KBM-7 (cell line): ENCODE results near the gene CACNA1C.
"Not testable (repeated sequence)": the region's sequence is repeated elsewhere in the genome, so short reads cannot be mapped to it uniquely, and the experiment has no call there.

ENCODE experiments used
- DNase-seq: peaks from one replicate; pipeline ENCODE4 v3.0.0-alpha.2; 2015
- in situ Hi-C: fragments of 300-500 bp; cut with MboI; formaldehyde crosslinking; loops from 2 replicates; pipeline ENCODE4 v1.14.3; 2020; ENCODE audit warnings: low sequenced_read_pairs, low pct_unique_long_range_greater_than_20kb, mixed read lengths

Gene CACNA1C

DNA sequence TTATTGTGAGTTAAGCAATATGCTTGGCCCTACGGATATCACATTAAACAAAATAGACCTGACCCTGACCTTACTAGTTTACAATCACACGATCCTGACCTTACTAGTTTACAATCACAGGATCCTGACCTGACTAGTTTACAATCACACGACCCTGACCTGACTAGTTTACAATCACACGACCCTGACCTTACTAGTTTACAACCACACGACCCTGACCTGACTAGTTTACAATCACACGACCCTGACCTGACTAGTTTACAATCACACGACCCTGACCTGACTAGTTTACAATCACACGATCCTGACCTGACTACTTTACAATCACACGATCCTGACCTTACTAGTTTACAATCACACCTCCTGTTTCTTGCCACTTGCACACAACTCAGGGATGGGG, 202.9 kb downstream of the CACNA1C start:
- in situ Hi-C loops, DNase-seq: not testable (repeated sequence)

DNA sequence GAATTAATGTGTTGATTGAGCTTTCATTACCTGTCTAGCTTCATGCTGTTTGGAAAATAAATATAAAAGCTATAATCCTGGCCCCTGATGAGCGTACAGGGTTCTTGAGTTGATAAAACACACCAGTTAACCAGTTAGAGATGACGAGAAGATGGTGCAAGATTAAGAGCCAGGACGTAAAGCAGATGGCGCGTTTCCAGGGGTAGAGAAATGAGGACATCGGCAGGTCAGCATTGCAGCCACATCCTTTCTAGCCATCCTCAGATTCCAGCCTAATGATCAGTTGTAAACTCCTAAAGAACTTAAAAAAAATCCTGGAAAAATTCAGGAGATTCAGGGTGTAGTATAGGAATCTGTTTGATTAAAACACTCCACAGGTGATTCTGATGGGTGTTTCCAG, 203.7 kb downstream of the CACNA1C start:
- no peak for DNase-seq
- in situ Hi-C loops, result no loop called here

DNA sequence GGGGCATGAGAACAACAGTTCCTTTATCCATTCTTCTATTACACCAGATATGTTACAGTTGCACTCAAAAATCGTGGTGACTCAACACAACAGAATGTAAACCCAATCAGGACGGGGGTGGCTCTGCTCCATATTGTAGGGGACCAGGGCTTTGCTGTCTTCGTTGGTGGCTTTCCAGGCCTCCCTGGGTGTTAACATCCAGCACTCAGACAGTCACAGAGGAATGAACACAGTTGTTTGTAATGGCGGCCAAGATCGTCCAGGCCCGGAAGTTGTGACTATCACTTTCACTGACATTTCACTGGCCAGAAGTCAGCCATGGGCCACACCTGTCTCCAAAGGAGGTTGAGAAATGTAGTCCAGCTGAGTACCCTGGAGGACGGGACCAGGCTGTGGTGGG, 204.1 kb downstream of the CACNA1C start:
- in situ Hi-C loops, result no loop called here
- no peak for DNase-seq

DNA sequence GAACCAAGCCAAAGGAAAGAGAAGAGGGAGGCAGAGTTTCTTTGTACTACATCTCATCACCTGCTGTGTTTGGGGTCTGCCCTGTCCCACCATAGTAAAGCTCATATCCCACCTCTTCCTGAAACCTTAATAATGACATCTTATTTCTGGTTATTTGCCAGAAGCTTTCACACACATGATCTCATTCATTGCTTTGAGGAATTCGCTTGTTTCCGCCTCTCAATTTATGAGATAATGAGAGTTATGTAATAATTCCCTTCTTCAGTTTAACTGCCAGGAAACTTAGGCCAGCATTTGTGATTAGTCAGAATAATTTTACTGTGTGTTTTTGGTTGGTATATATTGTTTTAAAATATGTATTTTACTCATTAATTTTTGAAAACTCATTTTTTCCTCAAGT, 205.2 kb downstream of the CACNA1C start:
- DNase-seq, result no peak
- in situ Hi-C loops, result no loop called here

DNA sequence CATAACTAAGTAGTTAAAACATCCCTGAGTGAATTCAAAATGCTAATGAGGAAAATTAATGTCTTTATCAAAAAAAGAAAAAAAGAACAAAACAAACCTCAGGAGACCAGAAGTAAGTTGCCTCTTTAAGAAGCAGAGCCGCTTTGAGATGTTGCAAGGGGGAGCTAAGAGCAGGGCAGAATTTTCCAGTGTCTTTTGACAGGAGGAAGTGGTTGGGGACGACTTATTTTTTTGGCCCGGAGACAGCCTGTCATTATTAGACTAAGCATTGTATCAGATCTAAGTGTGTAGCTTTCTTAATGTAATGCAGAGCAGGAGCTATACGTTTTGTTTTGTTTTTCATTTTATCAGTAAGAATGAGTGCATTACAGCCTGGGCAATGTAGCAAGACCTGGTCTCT, 206.6 kb downstream of the CACNA1C start:
- in situ Hi-C loops, result no loop called here
- peak; percentile 75 for DNase-seq

DNA sequence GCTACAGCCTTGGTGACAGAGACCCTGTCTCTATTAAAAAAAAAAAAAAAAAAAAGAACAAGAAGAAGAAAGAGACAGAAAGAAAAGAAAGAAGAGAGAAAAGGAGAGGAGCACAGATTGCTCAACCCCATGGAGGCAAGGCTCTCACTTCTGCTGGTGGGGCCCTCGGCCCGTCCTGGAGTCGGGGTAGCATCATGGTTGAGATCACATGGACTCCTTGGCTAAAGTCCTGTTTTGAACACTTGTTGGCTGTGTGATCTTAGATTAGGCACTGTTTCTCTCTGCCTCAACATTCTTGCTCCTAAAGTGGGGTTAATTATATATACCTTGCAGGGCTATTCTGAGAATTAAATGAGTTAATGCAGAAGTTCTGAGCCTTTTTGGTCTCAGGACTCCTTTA, 207.7 kb downstream of the CACNA1C start:
- in situ Hi-C loops, result no loop called here
- DNase-seq, result no peak

DNA sequence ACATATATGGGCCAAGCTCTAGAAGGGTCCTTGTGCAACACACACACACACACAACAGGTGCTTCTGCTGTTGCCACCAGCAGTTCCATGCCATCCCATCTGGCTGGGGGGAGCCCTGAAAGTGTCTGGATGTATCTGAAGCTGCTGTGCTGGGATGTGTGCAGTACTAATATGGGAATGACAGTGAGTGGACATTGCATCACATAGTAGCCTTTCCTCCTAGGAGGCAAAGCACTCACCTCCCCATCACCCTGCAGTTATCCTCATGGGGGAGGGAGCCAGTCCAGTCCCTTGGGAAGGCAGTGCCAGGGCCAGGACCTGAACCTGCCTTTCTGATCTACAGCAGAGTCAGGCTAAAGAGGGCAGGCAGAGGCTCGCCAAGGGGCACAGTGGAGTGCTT, 208.9 kb downstream of the CACNA1C start:
- in situ Hi-C loops, result no loop called here
- DNase-seq, result no peak

DNA sequence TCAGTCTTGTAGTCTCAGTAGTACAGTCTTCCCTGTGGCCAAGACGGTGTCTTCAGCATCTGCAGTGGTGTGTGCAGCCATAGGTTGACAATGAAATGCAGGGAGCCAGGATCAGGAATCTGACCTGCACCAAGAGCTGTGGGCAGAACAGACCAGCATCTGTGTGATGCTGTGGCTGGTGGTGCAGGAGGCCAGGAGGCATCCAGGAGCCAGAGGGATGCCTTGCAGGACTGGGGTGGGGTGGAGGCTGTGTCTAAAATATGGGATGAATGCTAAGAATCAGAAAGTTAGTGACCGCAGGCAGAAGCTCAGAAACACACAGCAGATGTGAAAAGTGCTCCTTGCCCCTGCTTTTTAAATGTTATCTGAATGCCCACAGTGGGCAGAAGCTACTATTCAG, 209.7 kb downstream of the CACNA1C start:
- in situ Hi-C loops, result no loop called here
- no peak for DNase-seq

DNA sequence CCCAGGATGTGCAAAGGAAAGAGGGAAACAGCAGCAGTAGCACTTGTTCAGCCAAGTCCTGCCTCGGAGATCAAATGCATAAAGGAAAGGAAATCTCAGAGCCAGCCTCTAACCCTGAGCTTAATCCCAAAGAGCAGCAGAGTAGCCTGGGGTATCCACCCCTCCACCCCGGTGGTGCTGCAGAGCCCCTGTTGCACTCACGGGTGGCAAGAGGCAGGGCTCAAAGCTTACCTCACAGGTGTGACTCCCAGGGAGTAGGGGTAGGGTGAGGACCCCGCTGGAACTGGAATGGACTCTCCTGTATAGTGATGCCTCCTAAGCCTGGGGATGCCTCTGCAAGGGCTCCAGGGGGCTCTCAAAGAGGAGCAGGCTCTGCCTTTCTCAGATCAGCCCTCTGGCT, 211.1 kb downstream of the CACNA1C start:
- no peak for DNase-seq
- in situ Hi-C loops, result no loop called here

DNA sequence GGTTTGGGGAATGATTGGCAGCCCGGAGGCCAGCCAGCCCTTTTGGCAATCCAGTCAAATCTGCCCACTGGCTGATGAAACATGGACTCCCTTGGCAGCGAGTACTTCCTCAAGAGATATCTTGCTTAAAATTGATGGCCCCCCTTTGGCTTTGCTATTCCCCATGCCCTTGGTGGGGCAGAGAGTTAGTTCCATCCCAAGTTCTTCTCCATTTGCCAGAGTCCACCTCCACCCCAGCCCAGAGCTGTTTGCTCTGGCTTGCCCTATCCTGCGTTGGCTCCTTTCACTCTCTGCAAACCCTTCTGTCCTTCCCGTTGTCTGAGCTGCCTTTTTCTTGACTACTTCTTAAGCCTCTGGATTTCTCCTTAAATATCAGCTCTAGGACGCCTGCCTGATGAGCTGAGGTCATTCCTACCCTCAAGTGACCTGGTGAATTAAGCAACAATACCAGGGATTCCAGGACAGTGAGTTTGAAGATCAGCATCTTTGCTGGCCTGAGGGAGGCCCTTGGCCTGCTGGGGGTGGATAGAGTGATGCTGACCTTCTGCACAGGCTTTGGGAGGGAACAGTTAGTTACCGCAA, 212.0 kb downstream of the CACNA1C start:
- no peak for DNase-seq
- in situ Hi-C loops, result no loop called here

DNA sequence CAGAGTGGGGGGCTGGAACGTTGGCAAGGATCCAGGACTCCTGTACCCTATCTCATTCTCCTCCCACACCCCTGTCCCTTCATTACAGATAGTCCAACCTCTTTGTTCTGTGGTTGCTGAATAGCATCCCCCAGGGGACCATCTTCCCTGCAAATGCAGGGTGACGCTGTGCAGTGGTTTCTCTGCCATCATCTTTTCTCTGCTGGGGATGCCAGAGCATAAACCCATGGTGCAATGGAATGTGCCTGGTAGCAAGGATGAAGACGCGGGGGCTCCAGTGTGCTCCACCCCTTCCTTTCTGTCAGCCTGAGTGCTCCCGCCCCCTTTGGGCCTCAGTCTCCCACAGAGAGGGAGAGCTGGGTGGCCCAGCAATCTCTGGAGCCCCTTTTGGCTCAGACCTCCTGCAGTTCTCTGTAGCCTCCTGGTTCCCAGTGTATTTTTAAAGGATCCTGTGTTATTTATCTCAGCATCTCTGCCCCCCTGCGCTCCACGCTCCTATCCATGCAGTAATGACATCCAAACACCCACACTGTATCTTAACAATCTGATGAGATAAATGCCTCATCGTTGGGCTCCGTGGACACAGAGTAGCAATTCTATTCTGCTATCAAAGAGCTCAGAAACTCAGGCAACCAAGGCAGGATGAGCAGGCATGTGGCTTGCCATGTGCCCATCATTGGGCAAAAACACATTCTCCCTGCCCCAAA, 212.8 kb downstream of the CACNA1C start:
- in situ Hi-C loops, result no loop called here
- no peak for DNase-seq

DNA sequence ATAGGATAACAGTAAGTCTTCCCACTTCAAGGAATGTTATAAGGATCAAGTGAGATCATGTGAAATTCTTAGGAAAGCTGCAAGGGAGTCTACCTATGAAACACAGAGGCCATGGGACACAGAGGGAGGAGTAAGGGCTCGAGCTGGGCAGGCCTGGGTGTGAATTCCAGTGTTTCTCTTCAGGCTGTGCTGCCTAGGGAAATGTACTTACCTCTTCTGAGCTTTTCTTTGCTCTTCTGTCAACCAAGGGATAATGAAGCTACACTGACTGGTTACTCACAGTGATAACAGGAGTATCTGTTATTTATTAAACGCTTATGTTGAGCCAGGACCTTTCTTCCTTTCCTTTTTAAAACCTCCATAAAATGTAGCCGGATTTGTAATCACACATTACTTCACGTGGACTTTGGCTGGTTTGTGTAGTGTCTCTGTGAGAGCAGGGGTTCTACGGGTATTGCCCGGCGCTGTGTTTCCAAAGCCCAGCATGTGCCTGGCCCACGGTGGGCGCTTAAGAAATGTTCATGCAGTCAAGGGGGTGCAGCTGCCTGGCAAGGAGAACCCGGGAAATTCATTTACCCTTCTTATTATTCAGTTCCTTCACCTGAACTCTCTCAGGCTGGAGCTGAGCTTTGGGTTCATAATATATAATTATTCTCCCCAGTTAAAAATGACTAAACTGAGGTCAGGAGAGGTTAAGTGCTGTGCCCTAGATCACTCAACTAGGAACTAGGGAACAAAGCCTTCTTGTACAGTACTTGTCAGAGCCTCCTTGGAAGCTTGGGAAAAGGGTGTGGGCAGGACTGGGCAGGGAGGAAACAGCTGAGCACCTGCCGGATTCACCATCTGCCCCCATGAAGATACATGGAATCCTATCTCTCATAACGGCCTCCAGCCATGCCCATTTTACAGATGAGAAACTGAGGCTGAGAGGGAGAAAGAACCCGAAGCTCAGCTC, 214.2 kb downstream of the CACNA1C start:
- in situ Hi-C loops, result no loop called here
- no peak for DNase-seq

DNA sequence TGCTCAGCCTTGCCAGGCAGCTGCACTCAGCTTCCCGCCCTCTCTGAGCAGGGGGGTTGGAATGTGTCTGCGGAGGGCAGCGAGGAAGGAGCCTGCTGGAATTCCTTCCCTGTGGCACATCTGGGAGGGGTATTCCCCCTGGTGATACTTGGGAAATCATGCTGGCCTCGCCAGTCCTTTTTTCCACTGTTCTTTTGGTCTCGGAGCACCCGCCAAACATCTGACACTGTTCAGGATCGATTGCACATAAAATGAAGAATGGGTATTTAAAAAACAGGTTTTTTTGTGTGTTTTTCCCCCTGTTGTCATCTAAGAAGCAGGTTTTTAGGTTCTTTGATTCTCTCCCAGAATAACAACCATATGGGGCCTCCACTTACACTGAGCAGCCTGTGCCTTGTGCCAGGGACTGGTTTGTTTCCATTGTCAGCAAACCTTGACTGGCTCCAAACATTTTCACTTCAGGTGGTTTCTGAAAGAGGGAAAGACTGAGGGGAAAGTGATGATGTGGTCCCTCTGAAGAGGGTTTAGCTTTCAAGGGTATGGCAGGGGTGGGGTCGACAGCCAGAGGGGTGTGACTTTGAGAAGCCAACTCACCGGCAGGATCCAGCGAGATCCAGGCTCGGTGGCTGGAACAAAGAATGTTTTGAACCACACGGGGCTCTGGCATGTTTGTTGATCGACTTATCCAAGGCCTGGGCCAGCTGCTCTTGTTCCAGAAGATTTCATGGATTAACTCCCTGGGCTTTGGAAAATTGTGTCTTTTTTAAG, 215.1 kb downstream of the CACNA1C start:
- DNase-seq, result no peak
- in situ Hi-C loops, result no loop called here

DNA sequence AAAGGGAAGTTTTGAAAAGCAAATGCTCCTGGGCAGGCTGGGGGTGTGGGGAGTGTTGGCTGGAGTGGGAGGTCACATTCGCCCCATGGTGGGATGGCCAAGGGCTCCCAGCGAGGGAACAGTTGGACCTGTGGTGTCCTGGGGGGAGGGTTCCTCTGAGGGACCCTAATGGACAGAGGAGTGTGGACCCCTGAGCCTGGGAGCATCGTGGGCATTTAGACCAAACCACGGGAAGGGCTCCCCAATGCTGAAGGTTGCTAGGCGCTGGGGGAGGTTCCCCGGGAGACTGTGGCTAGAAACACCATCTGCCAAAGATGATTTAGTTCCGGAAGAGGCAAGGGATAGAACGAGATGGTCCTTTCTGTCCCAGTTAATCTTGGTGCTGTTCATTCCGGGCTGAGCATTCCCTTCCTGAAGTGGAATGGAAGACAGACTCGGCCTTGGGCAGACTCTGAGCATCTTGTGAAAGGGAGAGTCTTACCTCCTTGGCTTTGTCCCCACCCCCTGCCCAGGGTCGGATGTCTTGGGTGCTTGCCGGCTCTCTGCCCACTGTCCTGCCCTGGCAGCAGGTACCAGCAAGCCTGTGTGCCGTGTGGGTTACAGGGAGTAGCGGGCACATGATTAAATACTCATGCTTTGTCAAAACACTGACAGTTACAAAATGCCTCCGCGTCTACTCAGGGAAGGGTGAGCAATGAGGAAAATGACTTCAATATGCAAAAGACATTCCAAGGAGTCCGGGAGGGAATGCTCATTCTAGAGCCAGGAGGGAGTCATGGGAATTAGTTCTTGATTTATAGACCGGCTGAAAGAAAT, 215.9 kb downstream of the CACNA1C start:
- in situ Hi-C loops, result no loop called here
- no peak for DNase-seq

DNA sequence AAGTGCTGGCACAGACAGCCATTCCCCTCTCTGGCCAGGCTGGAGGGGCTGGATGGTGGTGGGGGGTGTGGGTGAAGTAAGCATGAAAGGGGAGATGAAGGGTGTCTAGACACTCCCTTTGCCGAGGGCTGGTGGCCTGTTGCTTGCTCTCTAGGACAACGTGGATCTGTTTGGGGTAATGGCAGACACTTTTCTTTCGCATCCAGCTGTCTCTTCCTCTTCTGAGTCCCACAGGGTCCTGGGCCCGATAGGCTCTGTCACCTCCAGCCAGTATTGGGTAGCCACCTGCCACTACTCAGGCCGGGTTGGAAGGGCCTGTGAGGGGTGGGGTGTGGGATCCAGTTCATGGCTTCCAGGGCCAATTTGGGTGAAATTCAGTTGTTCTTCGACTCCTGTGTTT, 218.1 kb downstream of the CACNA1C start:
- no peak for DNase-seq
- in situ Hi-C loops, result no loop called here

DNA sequence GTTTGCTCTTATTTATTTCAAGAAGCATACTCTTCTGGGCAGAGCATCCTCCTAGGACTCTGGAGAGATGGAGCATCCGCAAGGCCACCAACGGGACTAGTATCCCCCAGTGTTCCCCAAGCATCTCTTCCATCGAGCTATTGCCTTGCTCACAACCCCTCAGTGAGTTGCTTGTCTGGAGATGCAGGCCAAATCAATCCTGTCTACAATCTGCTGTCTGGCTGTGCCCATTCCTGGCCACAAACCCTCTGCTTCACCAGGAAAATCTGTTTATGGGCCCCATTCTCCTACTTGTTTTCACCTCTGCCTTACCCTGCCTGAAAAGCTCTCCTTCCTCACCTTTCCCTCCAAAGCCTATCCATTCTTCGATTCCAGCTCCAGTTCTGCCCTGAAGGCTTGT, 219.2 kb downstream of the CACNA1C start:
- in situ Hi-C loops, result no loop called here
- DNase-seq, result no peak

DNA sequence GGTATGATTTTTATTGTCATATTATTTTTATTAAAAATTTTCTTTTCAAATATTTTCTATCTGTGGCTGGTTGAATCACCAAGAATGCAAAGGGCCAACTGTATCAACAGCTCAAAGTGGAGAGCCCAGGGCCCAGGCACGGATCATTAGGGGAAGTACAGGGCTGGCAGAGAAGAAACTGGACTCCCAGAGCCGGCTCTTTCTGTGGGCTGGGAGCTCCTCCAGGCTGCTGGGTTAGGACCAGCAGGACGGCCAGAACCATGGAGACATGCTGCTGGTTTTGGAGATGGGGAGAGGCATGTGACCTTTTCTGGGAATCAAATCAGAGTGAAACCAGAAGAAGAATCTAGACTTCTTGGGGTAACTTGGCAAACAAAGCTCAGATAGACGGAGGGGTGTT, 220.5 kb downstream of the CACNA1C start:
- no peak for DNase-seq

DNA sequence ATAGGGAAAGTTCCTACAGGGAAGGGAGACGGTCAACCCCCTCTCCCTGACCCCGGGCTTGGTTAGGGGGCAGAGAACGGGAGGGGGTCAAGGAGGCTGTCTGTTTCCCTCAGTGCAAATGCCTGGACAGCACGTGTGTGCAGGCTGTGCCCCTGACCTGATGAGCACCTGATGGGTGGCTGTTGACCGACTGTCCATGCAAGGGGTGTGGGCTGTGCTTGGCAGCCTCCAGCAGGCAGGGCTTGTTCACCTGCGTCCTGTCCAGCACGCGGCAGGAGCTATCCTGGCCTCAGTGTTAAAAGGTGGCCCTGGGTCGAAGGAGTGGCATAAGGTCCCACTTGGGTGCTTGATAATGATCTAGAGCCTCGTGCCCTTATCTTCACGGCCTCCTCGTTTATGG, 221.0 kb downstream of the CACNA1C start:
- in situ Hi-C loops, result no loop called here
- no peak for DNase-seq

More for the DNA sequence above, 220.5 kb downstream of the CACNA1C start:
- in situ Hi-C loops, result no loop called here

DNA sequence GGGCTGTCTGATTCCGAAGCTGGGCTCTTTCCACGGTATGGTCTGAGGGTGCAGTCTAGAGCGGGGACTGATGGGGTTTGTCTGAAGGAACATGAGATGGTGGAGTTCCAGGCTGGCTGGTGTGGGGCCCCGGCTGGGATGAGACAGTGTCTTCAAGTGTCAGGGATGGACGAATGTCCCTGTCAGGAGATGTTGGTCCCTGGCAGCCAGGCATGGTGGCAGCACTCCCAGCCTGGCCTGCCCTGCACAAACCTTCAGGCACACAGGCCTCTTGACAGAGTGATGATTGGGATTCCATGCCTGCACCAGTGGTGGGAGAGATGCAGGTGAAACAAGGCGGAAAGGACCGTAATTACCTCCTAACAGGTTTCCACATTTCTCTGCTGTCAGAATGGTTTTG, 221.9 kb downstream of the CACNA1C start:
- DNase-seq, result no peak
- in situ Hi-C loops, result no loop called here
